ENCODE data around the gene HCFC2.
A peak's percentile ranks its signal among the peaks of the same experiment; 100 is the strongest.

DNA sequence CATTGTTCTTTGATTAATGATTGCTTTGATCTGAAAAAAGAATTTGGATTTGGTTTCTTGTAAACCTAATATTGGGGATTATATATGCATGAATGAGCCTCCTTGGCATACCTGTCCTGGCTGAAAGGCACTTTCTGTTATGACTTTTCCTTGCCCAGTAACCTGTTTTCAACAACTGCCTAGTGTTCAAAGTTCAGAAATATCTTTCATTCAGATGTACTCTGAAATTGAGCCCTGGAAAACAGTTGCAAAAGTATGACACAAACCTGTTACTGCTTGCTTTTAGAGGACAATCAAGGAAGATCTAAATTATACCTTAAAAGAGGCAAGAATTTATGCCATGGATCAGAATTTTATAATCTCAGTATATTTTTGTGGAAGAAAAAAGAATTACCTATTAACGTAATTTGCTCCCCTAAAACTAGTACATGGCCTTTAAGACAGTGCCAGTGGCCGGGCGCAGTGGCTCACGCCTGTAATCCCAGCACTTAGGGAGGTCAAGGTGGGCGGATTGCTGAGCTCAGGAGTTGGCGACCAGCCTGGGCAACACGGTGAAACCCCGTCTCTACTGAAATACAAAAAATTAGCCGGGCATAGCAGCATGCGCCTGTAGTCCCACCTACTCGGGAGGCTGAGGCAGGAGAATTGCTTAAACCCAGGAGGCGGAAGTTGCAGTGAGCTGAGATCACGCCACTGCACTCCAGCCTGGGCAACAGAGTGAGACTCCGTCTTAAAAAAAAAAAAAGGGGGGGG lies 50.7 kb downstream of the HCFC2 start:
- TF ChIP-seq JUND (IDR thresholded peaks at IDR 0.05) (peak; percentile 26 to 75), RAD21 (IDR thresholded peaks at IDR 0.05) (peak; percentile 14 to 25)
- TF ChIP-seq, protein P1, sequence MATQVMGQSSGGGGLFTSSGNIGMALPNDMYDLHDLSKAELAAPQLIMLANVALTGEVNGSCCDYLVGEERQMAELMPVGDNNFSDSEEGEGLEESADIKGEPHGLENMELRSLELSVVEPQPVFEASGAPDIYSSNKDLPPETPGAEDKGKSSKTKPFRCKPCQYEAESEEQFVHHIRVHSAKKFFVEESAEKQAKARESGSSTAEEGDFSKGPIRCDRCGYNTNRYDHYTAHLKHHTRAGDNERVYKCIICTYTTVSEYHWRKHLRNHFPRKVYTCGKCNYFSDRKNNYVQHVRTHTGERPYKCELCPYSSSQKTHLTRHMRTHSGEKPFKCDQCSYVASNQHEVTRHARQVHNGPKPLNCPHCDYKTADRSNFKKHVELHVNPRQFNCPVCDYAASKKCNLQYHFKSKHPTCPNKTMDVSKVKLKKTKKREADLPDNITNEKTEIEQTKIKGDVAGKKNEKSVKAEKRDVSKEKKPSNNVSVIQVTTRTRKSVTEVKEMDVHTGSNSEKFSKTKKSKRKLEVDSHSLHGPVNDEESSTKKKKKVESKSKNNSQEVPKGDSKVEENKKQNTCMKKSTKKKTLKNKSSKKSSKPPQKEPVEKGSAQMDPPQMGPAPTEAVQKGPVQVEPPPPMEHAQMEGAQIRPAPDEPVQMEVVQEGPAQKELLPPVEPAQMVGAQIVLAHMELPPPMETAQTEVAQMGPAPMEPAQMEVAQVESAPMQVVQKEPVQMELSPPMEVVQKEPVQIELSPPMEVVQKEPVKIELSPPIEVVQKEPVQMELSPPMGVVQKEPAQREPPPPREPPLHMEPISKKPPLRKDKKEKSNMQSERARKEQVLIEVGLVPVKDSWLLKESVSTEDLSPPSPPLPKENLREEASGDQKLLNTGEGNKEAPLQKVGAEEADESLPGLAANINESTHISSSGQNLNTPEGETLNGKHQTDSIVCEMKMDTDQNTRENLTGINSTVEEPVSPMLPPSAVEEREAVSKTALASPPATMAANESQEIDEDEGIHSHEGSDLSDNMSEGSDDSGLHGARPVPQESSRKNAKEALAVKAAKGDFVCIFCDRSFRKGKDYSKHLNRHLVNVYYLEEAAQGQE (IDR thresholded peaks at IDR 0.05) = peak; percentile 60

All from liver (tissue), 2 donors.